ENCODE data around the gene S100A5.

- TF ChIP-seq, protein P1, sequence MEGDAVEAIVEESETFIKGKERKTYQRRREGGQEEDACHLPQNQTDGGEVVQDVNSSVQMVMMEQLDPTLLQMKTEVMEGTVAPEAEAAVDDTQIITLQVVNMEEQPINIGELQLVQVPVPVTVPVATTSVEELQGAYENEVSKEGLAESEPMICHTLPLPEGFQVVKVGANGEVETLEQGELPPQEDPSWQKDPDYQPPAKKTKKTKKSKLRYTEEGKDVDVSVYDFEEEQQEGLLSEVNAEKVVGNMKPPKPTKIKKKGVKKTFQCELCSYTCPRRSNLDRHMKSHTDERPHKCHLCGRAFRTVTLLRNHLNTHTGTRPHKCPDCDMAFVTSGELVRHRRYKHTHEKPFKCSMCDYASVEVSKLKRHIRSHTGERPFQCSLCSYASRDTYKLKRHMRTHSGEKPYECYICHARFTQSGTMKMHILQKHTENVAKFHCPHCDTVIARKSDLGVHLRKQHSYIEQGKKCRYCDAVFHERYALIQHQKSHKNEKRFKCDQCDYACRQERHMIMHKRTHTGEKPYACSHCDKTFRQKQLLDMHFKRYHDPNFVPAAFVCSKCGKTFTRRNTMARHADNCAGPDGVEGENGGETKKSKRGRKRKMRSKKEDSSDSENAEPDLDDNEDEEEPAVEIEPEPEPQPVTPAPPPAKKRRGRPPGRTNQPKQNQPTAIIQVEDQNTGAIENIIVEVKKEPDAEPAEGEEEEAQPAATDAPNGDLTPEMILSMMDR (IDR thresholded peaks at IDR 0.05) = no peak
- TF ChIP-seq ZFX (IDR thresholded peaks at IDR 0.05; ENCODE audit: borderline replicate concordance) = no peak
These were observed 9.1 kb upstream of the S100A5 start for GRCh38 chr1:153549741-153550397.
